Activated CD8-positive, alpha-beta memory T cell treated with anti-CD3 and anti-CD28 coated beads for 24 hours (primary cell): ENCODE data around the gene CISH.

Experiments
- DNase-seq: peaks from one replicate; pipeline ENCODE4 v3.0.0-alpha.2; 2020

CISH gene

DNA sequence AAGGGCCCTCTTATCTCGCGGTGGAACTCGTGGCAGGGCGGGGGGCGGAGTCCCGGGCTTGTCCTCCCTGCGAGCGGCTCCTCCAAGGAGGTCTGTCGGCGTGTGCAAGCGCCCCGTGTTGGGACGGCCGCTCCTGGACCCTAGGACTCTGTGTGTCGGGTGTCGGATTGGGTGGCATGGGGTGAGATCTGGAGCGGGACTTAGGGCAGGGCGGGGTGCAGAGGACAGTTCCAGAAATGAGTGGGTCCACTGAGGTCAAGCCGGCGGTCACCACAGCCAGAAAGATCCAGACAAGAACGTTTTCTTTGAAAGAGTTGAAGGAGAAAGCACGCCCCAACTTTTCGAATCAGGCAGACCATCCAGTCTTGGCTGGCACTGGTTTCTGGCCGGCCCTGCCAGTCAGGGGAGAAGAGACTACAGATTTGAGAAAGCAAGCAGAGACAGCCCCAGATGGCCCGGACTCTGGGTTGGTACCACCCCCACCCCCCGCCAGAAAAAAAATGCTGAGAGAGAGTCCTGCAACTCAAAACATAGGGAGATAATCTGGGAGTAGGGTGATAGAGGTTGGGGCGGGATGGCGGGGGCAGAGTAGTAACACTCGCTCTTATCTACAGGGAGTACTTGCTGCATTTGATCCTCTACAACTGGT lies 784 bp upstream of the CISH start:
- DNase-seq: no peak

GRCh38 chr3:50610992-50611463 lies 546 bp downstream of the CISH start:
- no peak for DNase-seq

- peak; percentile 87 for DNase-seq
Measured at GRCh38 chr3:50610181-50610971, 1.2 kb downstream of the CISH start.

- DNase-seq: no peak
Measured at GRCh38 chr3:50609763-50610085, 1.9 kb downstream of the CISH start.

GRCh38 chr3:50609071-50609762 lies 2.4 kb downstream of the CISH start:
- peak; percentile 82 for DNase-seq

DNA sequence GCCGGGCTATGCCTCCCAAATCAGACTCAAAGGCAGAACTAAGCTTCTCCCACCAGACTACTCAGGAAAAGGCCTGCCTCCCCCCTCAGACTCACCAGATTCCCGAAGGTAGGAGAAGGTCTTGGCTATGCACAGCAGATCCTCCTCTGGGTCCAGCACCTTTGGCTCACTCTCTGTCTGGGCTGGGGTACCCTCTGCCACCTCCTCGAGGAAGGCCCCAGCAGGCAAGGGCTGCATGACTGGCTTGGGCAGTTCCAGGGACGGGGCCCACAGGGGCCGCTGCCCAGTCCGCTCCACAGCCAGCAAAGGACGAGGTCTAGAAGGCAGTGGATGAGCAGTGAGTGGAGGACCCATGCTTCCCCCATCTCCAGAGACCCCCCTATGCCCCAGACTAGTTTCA lies 3.3 kb downstream of the CISH start:
- no peak for DNase-seq

GRCh38 chr3:50607271-50608091 lies 4.1 kb downstream of the CISH start:
- DNase-seq: peak; percentile 86

- DNase-seq: peak; percentile 83
Measured at GRCh38 chr3:50606596-50606995, 5.0 kb downstream of the CISH start.

DNA sequence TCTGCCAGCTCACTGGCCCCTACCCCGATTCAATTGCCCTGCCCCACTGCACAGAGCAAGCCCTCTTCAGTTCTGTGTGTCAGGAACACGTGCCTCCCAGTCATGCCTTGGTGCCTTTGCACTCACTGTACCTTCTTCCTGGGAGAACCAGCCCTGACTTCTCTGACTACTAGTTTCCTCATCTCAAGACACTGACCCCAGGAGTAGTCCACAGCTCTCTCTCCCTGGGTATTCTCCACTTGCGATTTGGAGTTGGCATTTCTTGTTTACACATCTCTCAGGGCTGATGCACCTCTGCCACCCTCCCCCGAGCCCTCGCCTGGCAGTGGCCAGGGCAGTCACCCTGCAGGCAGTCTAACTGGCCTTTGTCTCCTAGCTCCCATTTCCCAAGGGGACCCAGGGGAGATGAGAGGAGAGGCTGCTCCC lies 5.7 kb downstream of the CISH start:
- peak; percentile 83 for DNase-seq

DNA sequence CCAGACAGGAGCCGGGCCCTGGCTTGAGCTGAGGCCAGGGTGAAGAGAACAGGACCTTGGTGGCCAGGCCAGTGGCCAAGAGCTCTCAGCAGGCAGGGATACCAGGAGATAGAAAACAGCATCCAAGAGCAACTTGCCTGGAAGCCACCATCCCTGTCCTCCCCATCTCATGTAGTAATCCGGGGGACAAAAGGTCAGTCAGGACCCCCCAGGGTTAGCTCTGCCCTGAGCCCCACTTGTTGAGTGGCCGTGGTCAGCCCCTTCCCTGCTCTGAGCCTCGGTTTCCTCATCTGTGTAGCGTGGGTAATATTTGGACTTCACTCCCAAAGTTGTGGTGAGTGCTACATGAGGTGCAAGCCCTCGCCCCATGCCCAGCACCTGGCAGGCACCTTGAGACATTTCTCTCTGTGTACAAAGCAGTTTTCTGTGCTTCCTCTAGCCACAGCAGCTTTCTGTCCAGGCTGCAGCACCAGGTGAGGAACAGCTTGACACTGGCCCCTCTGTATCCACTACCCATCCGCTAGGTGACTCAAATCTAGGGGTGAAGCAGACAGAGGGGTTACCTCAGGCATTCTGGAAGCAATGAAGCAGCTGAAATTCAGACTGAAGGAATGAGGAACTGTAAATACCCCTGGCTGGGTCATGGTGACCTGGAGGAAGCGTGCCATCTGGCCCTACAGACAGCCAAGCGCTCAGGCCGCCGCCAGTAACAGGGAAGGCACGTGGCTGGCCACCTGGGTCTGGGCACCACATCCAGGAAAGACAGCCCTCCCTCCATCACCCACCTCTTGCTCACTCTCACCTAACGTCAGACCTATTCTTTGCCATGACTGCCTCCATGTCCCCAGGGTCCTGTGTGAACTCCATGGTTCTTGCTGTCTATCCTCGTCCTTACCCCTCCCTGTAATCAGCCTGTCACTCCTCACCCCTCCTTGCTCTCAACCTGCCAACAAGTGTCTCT lies 6.7 kb downstream of the CISH start:
- peak; percentile 81 for DNase-seq

- DNase-seq: peak; percentile 82
Measured at GRCh38 chr3:50604110-50604621, 7.4 kb downstream of the CISH start.

- peak; percentile 85 for DNase-seq
Measured at GRCh38 chr3:50603261-50604109, 8.1 kb downstream of the CISH start.

- no peak for DNase-seq
Measured at GRCh38 chr3:50602595-50603191, 8.9 kb downstream of the CISH start.

GRCh38 chr3:50600841-50601591 lies 10.6 kb downstream of the CISH start:
- peak; percentile 93 for DNase-seq

DNA sequence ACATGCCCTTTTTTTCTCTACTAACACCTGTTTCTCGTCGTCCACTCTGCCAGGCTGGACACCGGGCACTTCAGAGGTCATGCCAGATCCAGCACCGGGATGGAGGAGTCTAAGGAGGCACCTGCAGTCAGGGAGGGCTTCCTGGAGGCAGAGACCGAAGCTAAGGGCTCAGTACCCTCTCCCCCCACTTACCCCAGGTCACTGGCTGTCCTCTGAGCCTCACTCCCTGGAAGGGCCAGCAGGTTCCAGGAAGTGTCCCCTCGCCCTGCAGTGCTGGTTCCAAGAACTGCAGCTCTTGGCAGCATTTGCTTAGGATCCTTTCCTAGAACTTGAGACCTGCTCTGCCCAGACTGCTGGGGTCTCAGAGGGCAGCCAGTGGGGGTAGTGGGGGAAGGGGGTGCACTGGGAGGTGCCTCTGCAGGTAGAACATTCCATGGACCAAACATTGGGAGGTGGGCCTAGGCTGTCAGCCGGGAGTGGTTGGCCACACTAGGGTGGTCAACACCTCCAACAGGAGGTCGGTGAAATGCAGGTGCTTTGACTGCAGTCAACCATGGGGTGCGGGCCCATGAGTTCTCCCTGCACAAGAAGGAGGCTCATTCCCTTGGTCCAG lies 11.3 kb downstream of the CISH start:
- peak; percentile 82 for DNase-seq

- DNase-seq: peak; percentile 72
Measured at GRCh38 chr3:50599716-50600118, 11.9 kb downstream of the CISH start.

DNA sequence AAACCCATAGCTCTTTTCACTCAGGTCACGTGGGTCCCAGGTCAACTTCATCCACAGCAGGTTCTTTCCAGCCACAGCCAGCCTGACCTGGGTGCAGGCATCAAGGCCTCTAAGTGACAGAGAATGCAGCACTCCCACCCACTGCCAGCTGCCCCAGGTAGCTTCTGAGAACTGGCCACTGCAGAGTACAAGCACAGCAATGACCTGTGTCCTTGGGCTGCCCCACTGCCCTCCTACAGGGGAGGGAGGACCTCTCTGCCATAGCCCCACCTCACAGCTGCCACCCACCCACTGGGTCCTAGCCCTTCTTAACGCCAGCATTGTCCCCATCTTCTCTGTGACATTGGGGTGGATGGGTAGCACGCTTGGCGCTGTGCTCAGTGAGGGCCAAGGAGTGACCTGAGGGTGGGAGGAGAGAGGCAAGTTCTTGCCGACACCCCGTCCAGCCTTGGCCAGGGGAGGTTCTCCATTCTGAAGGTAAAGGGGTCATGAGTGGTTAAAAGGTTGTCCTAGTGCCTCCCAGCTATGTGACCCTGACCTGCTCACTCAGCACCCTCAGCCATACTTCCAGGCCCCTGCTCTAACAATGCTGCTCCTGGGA lies 12.4 kb downstream of the CISH start:
- no peak for DNase-seq

- DNase-seq: no peak
Measured at GRCh38 chr3:50594253-50594785, 17.3 kb downstream of the CISH start.
